LoVo (cell line): ENCODE results near the gene SSTR5.
"Not testable (repeated sequence)": the region's sequence is repeated elsewhere in the genome, so short reads cannot be mapped to it uniquely, and the experiment has no call there.

Source experiments
- DNase-seq: peaks from one replicate; pipeline ENCODE4 v3.0.0-alpha.2; 2016; ENCODE audit warnings: low spot score

Gene SSTR5

GRCh38 chr16:1072526-1073261, at the start of gene SSTR5:
Gene SSTR5, plus strand, starts transcription at chr16:1072747. Its CDS starts 6,122 bp downstream, at chr16:1078869.
- DNase-seq: no peak

- no peak for DNase-seq
Observed at GRCh38 chr16:1024138-1024537, 48.4 kb upstream of the SSTR5 start.

- DNase-seq: not testable (repeated sequence)
Observed at GRCh38 chr16:1025183-1025809, 47.3 kb upstream of the SSTR5 start.

- no peak for DNase-seq
Observed at GRCh38 chr16:1026057-1026783, 46.3 kb upstream of the SSTR5 start.

DNA sequence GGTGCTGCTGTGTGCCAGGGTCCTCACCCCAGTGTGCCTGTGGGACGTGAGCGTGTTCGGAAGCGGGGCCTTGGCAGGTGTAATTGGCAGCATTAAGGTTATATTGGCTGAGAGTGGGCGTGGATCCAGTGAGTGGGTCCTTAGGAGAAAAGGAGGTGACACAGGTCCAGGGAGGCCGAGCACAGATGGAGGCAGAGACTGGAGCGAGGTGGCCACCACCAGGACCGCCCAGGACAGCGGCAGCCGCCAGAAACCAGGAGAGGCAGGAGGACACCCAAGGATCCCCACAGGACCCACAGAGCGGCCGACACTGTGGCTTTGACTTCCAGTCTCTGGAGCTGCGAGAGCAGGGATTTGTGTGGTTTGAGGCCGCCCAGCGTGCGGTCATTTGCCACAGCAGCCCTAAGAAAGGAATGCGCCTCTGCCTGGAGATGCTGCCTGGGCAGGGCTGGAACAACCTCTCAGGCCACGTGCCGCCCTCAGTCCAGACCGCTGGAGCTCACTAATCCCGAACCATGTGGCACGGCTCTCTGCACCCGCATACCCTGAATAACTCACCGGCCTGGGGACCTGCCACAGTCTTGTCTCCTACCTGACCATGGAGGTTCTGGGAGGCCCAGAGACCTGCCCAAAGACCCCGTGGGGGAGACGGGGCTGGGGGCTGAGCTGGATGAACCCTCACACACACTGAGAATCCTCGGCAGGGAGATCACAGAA, 45.6 kb upstream of the SSTR5 start:
- no peak for DNase-seq

DNA sequence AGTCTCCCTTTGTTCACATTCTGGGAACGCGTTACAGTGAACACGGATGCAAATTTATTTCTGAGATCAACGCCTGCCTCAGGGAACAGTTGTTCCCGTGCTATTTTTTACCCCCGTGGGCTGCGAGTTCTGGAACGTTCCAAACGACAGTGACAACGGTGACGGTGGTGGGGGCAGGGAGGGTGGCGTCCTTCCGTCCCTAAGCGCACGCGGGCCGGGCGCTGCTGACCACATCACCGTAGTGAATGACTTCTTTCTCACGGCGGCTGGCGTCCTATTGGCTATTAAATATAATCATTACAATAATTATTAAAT, 45.1 kb upstream of the SSTR5 start:
- no peak for DNase-seq

GRCh38 chr16:1028056-1028455, 44.5 kb upstream of the SSTR5 start:
- DNase-seq: no peak

DNA sequence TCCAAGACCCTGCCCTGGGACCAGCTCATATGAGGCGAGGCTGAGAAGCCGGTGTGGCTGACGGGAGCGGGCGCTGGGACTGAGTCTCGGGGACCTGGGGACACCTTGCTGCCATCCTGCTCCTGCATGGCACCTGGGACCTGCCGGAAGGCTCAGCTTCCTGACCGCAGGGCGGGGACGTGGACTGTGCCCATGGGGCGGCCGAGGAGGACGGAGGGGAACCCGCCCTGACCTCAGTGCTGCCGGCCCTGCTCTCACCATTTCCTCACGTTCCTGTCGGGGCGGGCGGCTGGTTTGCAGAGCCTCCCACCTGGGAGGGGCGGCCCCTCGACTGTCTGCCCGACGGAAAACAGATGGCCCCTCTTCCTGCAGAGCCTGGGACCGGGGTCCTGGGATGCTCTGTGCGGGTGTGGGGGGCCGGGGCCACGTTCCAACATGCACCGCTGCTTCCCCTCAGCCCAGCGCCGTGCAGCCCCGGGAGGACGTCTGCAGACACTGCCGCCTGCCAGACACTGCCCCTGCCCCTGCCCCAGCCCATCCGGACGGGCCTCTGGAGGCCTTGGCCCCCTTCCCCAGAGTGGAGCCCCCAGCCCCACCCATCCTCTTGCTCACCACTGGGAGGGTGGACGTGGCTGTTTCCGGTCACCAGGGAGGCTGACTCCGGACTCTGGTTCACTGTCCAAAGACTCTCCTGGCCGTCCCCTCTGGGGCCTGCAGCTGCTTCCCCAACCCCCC, 43.9 kb upstream of the SSTR5 start:
- no peak for DNase-seq

GRCh38 chr16:1029259-1029545, 43.3 kb upstream of the SSTR5 start:
- no peak for DNase-seq

- no peak for DNase-seq
Observed at GRCh38 chr16:1030473-1030901, 42.1 kb upstream of the SSTR5 start.

- no peak for DNase-seq
Observed at GRCh38 chr16:1031666-1032065, 40.9 kb upstream of the SSTR5 start.

- no peak for DNase-seq
Observed at GRCh38 chr16:1032607-1033006, 39.9 kb upstream of the SSTR5 start.

DNA sequence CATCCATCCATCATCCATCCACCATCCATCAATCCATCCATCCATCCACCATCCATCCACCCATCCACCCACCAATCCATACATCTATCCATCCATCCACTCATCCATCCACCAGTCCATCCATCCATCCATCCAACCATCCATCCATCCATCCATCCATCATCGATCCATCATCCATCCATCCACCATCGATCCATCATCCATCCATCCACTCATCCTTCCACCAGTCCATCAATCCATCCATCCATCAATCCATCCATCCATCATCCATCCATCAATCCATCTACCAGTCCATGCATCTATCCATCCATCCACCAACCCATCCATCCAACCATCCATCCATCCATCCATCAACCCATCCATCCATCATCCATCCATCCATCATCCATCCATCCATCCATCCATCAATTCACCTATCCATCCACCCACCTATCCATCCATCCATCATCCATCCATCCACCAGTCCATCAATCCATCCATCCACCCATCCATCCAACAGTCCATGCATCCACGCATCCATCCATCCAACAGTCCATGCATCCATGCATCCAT, 39.3 kb upstream of the SSTR5 start:
- no peak for DNase-seq

DNA sequence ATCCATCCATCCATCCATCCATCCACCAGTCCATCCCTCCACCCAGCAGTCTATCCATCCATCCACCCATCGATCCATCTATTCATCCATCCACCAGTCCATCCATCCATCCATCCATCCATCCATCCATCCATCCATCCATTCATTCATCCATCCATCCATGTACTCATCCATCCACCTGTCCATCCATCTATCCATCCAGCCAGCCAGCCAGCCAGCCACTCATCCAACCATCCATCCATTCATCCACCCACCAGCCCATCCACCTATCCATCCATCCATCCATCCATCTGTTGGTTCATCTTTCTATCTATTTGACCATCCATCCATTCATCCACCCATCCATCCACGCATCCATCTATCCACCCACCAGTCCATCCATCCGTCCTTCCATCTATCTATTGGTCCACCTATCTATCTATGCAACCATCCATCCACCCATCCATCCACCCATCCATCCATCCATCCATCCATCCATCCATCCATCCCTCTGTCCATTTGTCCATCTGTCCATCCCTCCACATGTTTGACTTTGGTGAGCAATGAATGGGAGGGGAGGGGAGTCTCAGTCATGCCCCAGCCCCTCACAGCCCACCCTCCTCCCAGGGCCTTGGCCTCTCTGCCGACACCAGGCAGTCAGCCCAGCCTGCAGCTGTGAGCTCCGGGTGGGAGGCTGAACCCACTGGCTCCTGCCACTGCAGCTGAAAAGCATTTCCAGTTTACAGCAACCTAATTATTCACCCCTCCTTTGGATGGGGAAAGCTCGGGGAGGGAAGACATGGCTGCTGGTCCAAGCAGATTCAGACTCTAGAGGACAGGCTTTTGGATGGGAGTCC, 38.1 kb upstream of the SSTR5 start:
- DNase-seq: no peak

- DNase-seq: no peak
Observed at GRCh38 chr16:1035066-1035415, 37.5 kb upstream of the SSTR5 start.

DNA sequence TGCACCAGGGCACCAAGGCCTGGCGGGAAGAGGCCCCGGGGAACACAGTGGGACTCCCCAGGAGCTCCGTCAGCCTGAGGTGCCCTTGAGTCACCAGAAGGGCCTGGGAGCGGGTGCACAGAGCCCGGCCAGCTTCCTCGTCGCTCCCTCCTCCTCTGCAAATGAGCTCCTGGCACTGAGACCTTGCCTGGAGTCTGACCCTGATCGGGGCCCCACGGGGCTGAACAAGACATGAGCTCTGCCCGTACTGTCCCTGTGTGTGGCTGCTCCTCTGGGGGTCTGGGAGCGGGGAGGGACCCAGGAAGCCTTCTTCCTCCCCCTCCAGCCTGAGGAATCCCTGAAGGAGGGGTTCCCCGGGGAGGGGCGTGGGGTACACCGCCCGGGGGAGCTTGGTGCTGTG, 36.4 kb upstream of the SSTR5 start:
- DNase-seq: no peak

- DNase-seq: no peak
Observed at GRCh38 chr16:1036726-1037393, 35.7 kb upstream of the SSTR5 start.

DNA sequence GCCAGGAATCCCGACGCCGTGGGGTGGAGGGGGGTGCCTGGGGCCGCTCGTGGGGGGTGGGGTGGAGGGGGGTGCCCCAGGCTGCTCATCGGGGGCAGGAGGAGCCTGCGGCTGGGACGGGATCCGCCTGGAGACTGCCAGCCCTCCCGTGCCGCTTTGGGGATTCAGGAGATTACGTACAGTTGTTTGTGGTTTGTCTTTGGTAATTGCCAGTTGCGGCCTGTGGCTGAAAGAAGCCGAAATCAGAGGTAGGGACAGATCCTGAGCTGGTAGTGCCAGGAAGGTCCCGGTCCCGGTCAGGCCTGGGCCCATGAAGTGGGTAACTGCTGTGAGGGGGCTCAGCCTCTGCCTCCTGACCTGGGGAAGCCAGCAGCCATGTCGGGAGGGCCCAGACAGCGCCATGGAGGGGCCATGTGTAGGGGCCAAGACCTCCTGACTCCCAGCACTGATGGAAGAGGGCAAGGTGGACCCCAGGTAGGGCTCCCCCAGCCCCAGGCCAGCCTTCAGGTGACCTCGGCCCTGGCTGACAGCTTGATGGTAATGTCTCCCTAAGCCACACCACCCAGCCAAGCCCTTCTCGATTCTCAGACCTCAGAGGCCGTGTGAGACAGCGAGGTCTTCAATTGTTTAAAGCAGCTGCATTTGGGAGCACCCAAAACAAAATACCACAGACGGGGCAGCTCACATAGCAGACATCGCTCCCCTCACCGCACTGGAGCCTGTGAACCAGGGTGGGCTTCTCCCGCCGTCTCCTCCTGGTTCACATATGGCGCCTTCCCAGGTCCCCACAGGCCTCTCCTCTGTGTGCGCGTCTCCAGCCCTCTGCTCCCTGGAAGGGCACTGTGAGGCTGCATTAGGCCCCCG, 34.9 kb upstream of the SSTR5 start:
- DNase-seq: no peak

- DNase-seq: no peak
Observed at GRCh38 chr16:1038932-1039331, 33.6 kb upstream of the SSTR5 start.

GRCh38 chr16:1039762-1040161, 32.8 kb upstream of the SSTR5 start:
- no peak for DNase-seq
